ENCODE results near the gene GON7.

Gene GON7

DNA sequence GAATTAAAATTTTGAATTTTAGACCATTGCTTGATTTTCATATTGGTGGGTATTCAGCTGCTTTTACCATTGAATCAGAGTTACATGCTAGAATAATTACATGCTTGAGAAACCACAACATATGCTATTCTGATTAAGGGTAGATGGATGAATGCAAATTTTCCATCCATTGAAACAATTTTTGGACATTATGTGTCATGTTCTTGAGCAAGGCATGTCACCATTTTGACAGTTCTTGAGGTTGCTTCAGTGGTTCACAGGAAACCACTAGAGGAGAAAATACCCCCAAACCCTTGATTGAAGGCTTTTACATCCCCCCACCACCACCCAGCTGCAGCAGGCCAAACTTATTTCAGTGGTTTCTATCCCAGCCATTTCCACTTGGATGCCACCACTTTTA is 13.6 kb upstream of the GON7 start:
- TF ChIP-seq, protein P1, sequence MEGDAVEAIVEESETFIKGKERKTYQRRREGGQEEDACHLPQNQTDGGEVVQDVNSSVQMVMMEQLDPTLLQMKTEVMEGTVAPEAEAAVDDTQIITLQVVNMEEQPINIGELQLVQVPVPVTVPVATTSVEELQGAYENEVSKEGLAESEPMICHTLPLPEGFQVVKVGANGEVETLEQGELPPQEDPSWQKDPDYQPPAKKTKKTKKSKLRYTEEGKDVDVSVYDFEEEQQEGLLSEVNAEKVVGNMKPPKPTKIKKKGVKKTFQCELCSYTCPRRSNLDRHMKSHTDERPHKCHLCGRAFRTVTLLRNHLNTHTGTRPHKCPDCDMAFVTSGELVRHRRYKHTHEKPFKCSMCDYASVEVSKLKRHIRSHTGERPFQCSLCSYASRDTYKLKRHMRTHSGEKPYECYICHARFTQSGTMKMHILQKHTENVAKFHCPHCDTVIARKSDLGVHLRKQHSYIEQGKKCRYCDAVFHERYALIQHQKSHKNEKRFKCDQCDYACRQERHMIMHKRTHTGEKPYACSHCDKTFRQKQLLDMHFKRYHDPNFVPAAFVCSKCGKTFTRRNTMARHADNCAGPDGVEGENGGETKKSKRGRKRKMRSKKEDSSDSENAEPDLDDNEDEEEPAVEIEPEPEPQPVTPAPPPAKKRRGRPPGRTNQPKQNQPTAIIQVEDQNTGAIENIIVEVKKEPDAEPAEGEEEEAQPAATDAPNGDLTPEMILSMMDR (IDR thresholded peaks at IDR 0.05; ENCODE audit: borderline replicate concordance, insufficient read depth, low read depth, low read length): no peak
- no peak overlapping the region for H3K4me3 ChIP-seq (ENCODE audit: low read depth, low read length)

GRCh38 chr14:93219103-93219726 is 12.3 kb upstream of the GON7 start:
- TF ChIP-seq, protein P1 (IDR thresholded peaks at IDR 0.05; ENCODE audit: borderline replicate concordance, insufficient read depth, low read depth, low read length): peak; percentile 66; the same call in 1 of the 2 replicates
- H3K4me3 ChIP-seq (ENCODE audit: low read depth, low read length): no peak overlapping the region

DNA sequence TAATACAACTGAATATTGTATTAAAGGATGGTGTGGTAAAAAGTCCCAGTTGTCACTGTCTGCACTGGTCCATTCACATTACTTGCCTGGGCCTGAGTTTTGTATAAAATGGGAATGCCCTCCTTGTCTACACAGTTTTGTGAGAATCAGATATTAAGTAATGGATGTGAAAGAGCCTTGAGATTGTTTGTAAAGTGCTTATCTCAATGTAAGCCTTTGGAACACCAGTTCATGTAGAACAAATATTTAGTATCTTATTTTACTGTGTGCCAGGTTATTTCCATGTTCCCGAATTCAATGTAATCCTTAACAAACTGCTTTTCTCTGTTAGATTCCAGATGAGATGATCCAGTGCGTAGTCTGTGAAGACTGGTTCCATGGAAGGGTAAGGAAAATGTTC is 7.7 kb upstream of the GON7 start:
- TF ChIP-seq, protein P1 (IDR thresholded peaks at IDR 0.05; ENCODE audit: borderline replicate concordance, insufficient read depth, low read depth, low read length): no peak
- H3K4me3 ChIP-seq (ENCODE audit: low read depth, low read length): no peak overlapping the region

DNA sequence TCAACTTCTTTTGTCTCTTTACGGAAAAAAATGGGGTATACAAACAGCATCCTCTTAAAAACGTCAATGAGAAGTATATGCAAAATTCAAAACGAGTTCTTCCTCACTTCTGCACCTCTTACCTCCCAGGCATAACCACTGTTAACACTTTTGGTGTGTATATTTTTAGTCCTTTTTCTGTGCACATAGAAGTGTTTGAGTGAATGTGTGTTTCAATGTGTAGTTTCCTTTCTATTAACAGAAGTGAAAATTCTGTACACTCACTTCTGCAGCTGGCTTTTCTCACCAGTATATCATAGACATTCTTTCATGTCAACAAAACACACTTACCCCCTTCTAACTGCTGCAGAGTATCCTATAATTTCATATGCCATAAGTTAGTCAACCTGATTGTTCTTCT is 5.6 kb upstream of the GON7 start:
- TF ChIP-seq, protein P1 (IDR thresholded peaks at IDR 0.05; ENCODE audit: borderline replicate concordance, insufficient read depth, low read depth, low read length): no peak
- no peak overlapping the region for H3K4me3 ChIP-seq (ENCODE audit: low read depth, low read length)

GRCh38 chr14:93207468-93208308 is 823 bp upstream of the GON7 start:
- TF ChIP-seq, protein P1 (IDR thresholded peaks at IDR 0.05; ENCODE audit: borderline replicate concordance, insufficient read depth, low read depth, low read length): peak; percentile 44
- peak overlapping the region; percentile 84 for H3K4me3 ChIP-seq (ENCODE audit: low read depth, low read length)

DNA sequence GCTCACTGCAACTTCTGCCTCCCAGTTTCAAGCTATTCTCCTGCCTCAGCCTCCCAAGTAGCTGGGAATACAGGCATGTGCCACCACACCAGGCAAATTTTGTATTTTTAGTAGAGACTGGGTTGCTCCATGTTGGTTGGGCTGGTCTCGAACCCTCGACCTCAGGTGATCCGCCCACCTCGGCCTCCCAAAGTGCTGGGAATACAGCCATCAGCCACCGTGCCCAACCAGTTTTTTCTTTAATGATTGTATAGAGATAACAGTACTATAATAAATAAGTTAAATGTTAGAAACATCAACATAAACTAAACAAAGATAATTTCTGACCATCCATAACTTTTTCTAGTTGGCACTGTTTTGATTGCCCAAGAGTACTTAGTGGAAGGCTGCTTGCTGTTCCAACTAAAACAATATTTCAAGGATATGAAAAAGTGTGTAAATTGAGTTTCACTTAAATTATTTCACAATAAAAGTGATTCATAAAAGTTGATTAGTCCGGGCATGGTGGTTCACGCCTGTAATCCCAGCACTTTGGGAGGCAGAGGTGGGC is 5.6 kb downstream of the GON7 start:
- TF ChIP-seq, protein P1 (IDR thresholded peaks at IDR 0.05; ENCODE audit: borderline replicate concordance, insufficient read depth, low read depth, low read length): no peak
- H3K4me3 ChIP-seq (ENCODE audit: low read depth, low read length): no peak overlapping the region

Measured in GM12875 (cell line).